Measurements from ENCODE around the gene GALNTL6. TPM values are rescaled to one million over a fixed set of nuclear protein-coding genes. Genes with fewer than 3 reads are reported as not detected.
"Not testable (repeated sequence)": the region's sequence is repeated elsewhere in the genome, so short reads cannot be mapped to it uniquely, and the experiment has no call there.

The GALNTL6 gene
- total RNA-seq, 2 donors from 2014 or later = 0.92 to 3.8 TPM

DNA sequence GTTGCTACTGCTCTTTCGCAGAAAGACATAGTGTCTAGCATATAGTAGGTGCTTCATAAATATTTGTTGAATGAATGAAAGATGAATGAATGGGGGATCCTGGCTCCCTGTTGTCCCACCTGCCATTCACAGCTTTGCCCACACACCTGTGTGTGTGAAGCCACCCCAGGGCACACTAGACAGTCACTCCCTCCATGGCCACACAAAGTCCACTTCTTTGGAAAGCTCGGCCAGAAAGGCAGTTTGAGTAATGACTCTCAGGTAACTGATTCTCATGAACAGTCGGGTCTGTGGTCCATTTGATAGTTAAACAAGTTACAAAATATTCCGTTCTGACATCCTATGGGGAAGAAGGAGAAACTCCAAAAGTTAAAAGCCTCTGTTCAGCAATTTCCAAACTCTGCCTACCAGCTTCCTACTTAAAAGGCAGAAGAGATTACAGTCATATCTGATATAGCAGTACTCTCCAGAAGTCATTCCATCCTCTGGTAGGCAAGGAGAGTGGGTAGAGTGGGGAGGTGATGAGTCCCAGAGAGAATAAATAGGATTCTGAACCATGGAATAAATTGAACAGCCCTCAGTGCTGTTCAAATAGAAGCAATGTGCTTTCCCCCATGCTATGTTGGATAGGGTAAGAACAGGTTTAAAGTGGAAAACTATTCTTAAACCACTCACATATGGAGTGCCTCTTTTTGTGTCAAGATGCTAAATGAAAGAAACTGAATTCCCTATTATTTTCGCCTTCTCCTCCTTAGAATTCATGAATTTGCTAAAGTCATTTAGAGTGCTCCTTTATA, 1150.5 kb downstream of the GALNTL6 start:
- Histone ChIP-seq H3K36me3 (no peaks in the 10 kb centered on the region), H3K27me3 (replicated peaks; ENCODE audit: insufficient read depth) (no peaks in the 10 kb centered on the region), H3K4me3 (no peak overlapping the region), H3K27ac (peak overlapping the region; percentile 71 to 74), H3K4me1 (ENCODE audit: control insufficient read depth in 1 of 2, low read depth in 2 of 2) (peaks cover 0 to 37% of the 10 kb centered on the region in 2 donors), H3K9me3 (no peaks in the 10 kb centered on the region)
- no peak for ATAC-seq (ENCODE audit: insufficient number of reproducible peaks, low FRiP score, low read depth)
- TF ChIP-seq CTCF (IDR thresholded peaks at IDR 0.05) = no peak
- no peak for DNase-seq (ENCODE audit: low spot score)

GRCh38 chr4:172970189-172970588, 1157.0 kb downstream of the GALNTL6 start:
- DNase-seq (ENCODE audit: low spot score); ATAC-seq (ENCODE audit: insufficient number of reproducible peaks, low FRiP score, low read depth); H3K27me3 ChIP-seq (replicated peaks; ENCODE audit: insufficient read depth); H3K4me1 ChIP-seq (ENCODE audit: control insufficient read depth in 1 of 2, low read depth in 2 of 2); H3K27ac ChIP-seq; H3K4me3 ChIP-seq; H3K36me3 ChIP-seq; H3K9me3 ChIP-seq: not testable (repeated sequence)

DNA sequence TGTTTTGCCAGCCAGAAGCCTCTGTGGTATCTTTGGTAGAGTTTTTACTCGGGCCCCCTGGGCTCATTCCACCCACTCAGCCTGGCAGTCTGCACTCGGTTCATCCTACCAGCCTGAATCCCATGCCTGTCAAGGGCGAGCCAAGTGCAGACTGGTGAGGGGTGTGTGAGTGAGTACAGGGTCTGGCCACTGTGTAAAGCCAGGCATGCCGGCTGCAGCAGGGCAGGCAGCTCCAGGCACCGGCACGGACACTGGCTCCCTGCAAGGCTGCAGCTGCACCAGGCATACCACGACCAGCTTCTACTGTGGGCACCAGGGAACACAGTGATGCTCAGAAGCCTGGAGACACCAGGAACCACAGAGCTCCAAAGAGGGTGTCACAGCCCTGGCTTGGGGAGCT, 1161.4 kb downstream of the GALNTL6 start:
- no peak for ATAC-seq (ENCODE audit: insufficient number of reproducible peaks, low FRiP score, low read depth)
- TF ChIP-seq CTCF (IDR thresholded peaks at IDR 0.05) = no peak
- Histone ChIP-seq H3K4me1 (ENCODE audit: control insufficient read depth in 1 of 2, low read depth in 2 of 2) (no peaks in the 10 kb centered on the region), H3K27ac (no peak overlapping the region), H3K9me3 (no peaks in the 10 kb centered on the region), H3K36me3 (no peaks in the 10 kb centered on the region), H3K4me3 (no peak overlapping the region), H3K27me3 (replicated peaks; ENCODE audit: insufficient read depth) (no peaks in the 10 kb centered on the region)
- DNase-seq (ENCODE audit: low spot score) = no peak

- H3K9me3 ChIP-seq = no peaks in the 10 kb centered on the region
- H3K4me3 ChIP-seq = no peak overlapping the region
- H3K27ac ChIP-seq = no peak overlapping the region
- H3K4me1 ChIP-seq (ENCODE audit: control insufficient read depth in 1 of 2, low read depth in 2 of 2) = no peaks in the 10 kb centered on the region
- ATAC-seq (ENCODE audit: insufficient number of reproducible peaks, low FRiP score, low read depth) (no peak), DNase-seq (ENCODE audit: low spot score) (no peak)
- no peak for TF ChIP-seq CTCF (IDR thresholded peaks at IDR 0.05)
- H3K36me3 ChIP-seq = no peaks in the 10 kb centered on the region
- H3K27me3 ChIP-seq (replicated peaks; ENCODE audit: insufficient read depth) = no peaks in the 10 kb centered on the region
These were observed 1162.5 kb downstream of the GALNTL6 start for GRCh38 chr4:172975651-172976229.

DNA sequence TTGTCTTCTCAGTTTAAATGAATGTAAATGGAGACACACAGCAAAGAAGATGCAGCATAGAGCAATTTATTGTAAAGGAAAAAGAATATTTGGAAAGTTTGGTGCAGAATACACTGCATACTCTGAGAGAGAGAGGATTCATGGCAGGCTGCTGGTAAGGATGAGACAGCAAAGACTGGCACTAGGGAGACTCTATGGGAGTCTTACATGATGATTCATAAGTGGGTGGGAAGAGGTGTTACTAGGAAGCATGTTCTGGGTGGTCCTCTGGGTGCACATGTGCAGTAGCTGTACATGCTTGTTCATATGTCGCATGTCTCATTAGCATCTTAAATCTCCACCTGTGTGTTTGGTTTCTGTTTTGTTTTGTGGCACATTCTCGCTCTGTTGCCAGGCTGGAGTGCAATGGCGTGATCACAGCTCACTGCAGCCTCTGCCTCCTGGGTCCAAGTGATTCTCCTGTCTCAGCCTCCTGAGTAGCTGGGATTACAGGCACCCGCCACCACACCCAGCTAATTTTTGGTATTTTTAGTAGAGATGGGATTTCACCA, 1164.4 kb downstream of the GALNTL6 start:
- not testable (repeated sequence) for H3K36me3 ChIP-seq; DNase-seq (ENCODE audit: low spot score); H3K9me3 ChIP-seq; ATAC-seq (ENCODE audit: insufficient number of reproducible peaks, low FRiP score, low read depth); H3K27ac ChIP-seq; H3K4me3 ChIP-seq; H3K27me3 ChIP-seq (replicated peaks; ENCODE audit: insufficient read depth)
- H3K4me1 ChIP-seq (ENCODE audit: control insufficient read depth in 1 of 2, low read depth in 2 of 2) = peaks cover 7 to 15% of the 10 kb centered on the region in 2 donors

DNA sequence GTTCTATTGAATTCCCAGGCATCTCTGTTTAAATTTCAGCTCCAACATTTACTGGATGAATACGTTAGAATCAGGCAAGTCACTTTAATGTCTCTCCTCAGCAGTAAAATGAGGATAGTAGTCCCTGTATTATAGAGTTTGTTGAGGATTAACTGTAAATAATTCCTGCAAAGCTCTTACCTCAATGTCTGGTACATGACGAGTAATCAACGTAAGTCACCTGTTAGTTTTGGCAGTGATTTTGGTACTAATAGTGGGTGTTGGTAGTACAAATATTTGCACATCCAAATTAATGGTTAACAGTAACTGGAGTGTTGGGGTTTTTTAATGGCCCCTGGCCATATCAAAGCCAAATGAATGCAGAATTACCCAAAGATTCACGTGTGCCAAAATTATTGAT, 1165.6 kb downstream of the GALNTL6 start:
- H3K9me3 ChIP-seq = peaks cover 3% of the 10 kb centered on the region

More for the DNA sequence above, 1165.6 kb downstream of the GALNTL6 start:
- no peak for ATAC-seq (ENCODE audit: insufficient number of reproducible peaks, low FRiP score, low read depth)
- peaks cover 7 to 20% of the 10 kb centered on the region in 2 donors for H3K4me1 ChIP-seq (ENCODE audit: control insufficient read depth in 1 of 2, low read depth in 2 of 2)
- no peak overlapping the region for H3K27ac ChIP-seq
- TF ChIP-seq CTCF (IDR thresholded peaks at IDR 0.05) = no peak
- DNase-seq (ENCODE audit: low spot score) = no peak
- H3K36me3 ChIP-seq = no peaks in the 10 kb centered on the region
- no peaks in the 10 kb centered on the region for H3K27me3 ChIP-seq (replicated peaks; ENCODE audit: insufficient read depth)
- no peak overlapping the region for H3K4me3 ChIP-seq

Data from thoracic aorta (tissue), 2 donors.